ENCODE measurements around the gene RBM10.

RBM10 gene

DNA sequence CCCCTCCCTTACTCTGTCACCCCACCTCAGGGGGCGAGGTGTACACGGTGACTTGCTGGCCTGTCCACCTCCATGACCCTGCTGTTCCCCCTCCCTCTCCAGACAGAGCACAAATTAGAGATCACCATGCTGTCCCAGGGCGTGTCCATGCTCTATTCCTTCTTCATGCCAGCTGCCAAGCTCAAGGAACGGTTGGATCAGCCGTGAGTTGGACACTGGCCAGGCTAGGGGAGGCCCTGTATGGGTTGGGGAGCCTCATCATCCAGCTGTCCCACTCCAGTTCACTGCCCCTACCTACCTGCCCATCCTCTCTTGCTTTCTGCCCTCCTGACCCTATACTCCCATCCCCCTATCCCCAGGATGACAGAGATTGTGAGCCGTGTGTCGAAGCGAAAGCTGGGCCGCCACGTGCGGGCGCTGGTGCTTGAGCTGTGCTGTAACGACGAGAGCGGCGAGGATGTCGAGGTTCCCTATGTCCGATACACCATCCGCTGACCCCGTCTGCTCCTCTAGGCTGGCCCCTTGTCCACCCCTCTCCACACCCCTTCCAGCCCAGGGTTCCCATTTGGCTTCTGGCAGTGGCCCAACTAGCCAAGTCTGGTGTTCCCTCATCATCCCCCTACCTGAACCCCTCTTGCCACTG lies 69.5 kb downstream of the RBM10 start:
- no peaks in the 10 kb centered on the region for H3K9me3 ChIP-seq (ENCODE audit: insufficient read depth, low read depth, low read length)
- H3K4me1 ChIP-seq (ENCODE audit: insufficient read depth, low read length), result no peaks in the 10 kb centered on the region
- no peaks in the 10 kb centered on the region for H3K27me3 ChIP-seq (ENCODE audit: insufficient read depth, low read length)
- H3K36me3 ChIP-seq (ENCODE audit: insufficient read depth, low read length), result peaks cover 70% of the 10 kb centered on the region
- no peak overlapping the region for H3K9ac ChIP-seq (ENCODE audit: low read depth, low read length)
- H3K4me3 ChIP-seq (ENCODE audit: low read length), result no peak overlapping the region
- WGBS, result 96% methylated on average over 19 of the region's 20 CpGs
- H3K27ac ChIP-seq (ENCODE audit: low read depth, low read length), result no peak overlapping the region

DNA sequence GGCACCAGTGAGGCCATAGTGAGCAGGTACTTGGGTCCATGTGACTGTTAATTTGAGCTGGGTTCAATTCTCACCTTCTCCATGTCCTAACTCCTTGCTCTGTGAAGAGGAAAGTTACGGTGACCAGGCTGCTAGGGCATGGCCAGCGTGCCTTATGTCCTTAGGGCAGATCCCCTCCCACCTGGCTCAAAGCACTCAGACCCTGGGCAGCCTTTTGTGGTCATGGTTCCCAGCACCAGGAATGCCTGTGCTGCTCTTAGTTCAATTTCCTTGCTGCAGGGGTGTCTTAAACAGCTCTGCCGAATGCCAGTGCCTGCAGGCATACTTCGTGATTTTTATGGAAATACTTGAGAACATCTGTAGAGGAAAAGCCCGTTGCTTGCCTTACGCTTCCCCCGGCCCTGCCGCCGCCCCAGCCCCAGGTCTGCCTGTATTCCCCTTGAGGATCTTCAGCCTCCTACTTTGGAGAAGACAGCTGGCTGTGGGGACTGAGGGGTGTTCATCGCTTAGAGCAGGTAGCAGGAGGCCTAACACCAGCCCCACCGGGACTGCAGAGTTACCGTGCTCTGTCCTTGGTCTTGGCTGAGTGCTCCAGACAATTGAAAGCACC lies 70.4 kb downstream of the RBM10 start:
- Histone ChIP-seq H3K4me1 (ENCODE audit: insufficient read depth, low read length) (no peaks in the 10 kb centered on the region; the same call in 1 of the 2 replicates), H3K27ac (ENCODE audit: low read depth, low read length) (no peak overlapping the region), H3K27me3 (ENCODE audit: insufficient read depth, low read length) (no peaks in the 10 kb centered on the region), H3K4me3 (ENCODE audit: low read length) (no peak overlapping the region), H3K36me3 (ENCODE audit: insufficient read depth, low read length) (peaks cover 62% of the 10 kb centered on the region), H3K9ac (ENCODE audit: low read depth, low read length) (no peak overlapping the region), H3K9me3 (ENCODE audit: insufficient read depth, low read depth, low read length) (no peaks in the 10 kb centered on the region)
- WGBS, result 91% methylated on average over 12 of the region's 12 CpGs

DNA sequence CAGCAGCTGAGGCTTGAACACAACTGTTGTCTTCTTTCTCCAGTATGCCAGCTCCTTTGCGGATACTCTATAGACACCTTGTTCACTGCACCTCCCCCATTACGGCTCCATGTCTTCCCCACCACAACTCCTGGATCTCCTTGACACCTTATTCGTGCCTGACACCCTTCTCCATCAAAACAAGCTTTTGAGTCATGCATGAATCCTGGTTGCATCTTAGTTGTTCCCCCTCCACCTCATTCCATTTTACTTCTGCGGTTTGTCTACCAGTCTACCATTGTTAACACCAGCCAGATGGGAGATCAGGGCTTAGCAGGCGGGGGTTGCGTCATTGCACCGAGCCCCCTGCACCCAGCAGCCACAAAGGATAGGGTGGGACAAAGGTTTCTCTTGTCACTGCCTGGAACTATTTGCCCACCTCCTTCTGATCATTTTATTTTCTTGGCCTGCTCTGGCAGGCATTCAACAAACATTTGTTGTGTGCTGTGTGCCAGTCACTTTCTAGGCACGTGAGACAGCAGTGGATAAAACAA lies 71.4 kb downstream of the RBM10 start:
- WGBS, result 83% methylated on average over 8 of the region's 8 CpGs
- no peak overlapping the region for H3K9ac ChIP-seq (ENCODE audit: low read depth, low read length)

DNA sequence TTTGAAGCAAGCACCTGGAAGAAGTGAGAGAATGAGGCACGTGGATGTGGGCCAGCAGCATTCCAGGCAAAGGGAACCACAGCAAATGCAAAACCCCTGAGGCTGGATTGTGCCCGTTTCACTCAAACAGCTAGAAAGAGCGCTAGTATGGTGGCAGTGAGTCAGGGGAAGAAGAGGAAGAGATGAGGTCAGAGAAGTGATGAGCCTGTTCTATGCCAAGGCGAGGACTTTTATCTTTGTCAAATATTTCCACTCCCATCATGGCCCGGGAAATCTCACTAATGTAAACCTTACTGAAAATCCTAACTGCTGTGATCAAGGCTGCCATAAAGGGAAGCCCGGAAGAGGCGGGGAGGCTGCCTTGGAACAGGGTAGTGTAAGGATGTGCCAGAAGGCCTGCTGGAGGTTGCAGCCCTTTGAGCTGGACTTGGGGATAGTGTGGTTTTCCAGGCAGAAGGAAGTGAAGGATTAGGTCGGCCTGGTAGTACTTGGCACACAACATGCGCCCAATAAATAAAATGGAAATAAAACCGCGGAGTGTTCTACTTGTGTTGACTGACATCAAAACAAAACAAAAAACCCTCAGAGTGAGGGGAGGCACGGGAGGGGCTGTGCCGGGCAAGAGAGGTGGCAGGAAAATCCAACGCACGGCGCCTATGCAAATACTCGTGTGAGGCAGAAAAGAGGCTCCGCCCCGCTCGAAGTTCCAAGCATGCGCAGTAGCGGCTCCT lies 72.3 kb downstream of the RBM10 start:
- Histone ChIP-seq H3K9me3 (ENCODE audit: insufficient read depth, low read depth, low read length) (no peaks in the 10 kb centered on the region), H3K36me3 (ENCODE audit: insufficient read depth, low read length) (peaks cover 51% of the 10 kb centered on the region), H3K27ac (ENCODE audit: low read depth, low read length) (peak overlapping the region; percentile 83), H3K9ac (ENCODE audit: low read depth, low read length) (peak overlapping the region; percentile 74), H3K27me3 (ENCODE audit: insufficient read depth, low read length) (no peaks in the 10 kb centered on the region), H3K4me1 (ENCODE audit: insufficient read depth, low read length) (no peaks in the 10 kb centered on the region; the same call in 1 of the 2 replicates), H3K4me3 (ENCODE audit: low read length) (peak overlapping the region; percentile 53)
- WGBS, result 13% methylated on average over 17 of the region's 22 CpGs

More for the DNA sequence above, 71.4 kb downstream of the RBM10 start:
- no peaks in the 10 kb centered on the region; the same call in 1 of the 2 replicates for H3K4me1 ChIP-seq (ENCODE audit: insufficient read depth, low read length)
- H3K27me3 ChIP-seq (ENCODE audit: insufficient read depth, low read length), result no peaks in the 10 kb centered on the region
- peaks cover 56% of the 10 kb centered on the region for H3K36me3 ChIP-seq (ENCODE audit: insufficient read depth, low read length)
- H3K4me3 ChIP-seq (ENCODE audit: low read length), result no peak overlapping the region; the same call in 1 of the 2 replicates
- H3K27ac ChIP-seq (ENCODE audit: low read depth, low read length), result peak overlapping the region; percentile 83; the same call in 1 of the 2 replicates
- no peaks in the 10 kb centered on the region for H3K9me3 ChIP-seq (ENCODE audit: insufficient read depth, low read depth, low read length)

DNA sequence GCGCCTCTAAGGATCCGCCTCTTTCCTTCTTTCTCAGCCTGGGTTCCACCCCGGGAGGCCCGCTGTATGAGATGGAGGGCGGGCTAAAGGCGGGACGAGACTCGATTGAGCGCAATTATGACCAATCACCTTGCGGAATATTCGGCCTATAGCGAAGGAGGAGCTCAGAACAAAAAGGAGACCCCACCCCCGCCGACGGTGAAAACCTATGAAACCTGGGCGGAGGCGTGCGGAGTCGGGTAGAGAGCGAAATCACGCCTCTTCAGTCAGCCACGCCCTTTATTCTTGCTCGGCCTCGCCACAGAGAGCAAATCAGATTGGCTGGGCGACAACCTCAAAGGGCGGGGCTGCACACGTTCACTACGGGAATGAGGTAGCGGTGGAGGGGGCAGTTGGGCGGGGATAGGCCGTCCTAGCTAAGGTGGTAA lies 72.8 kb downstream of the RBM10 start:
- Histone ChIP-seq H3K4me3 (ENCODE audit: low read length) (peak overlapping the region; percentile 67), H3K27ac (ENCODE audit: low read depth, low read length) (peak overlapping the region; percentile 94; the same call in 1 of the 2 replicates), H3K27me3 (ENCODE audit: insufficient read depth, low read length) (no peaks in the 10 kb centered on the region), H3K9ac (ENCODE audit: low read depth, low read length) (peak overlapping the region; percentile 98), H3K9me3 (ENCODE audit: insufficient read depth, low read depth, low read length) (no peaks in the 10 kb centered on the region), H3K36me3 (ENCODE audit: insufficient read depth, low read length) (peaks cover 46% of the 10 kb centered on the region), H3K4me1 (ENCODE audit: insufficient read depth, low read length) (no peaks in the 10 kb centered on the region; the same call in 1 of the 2 replicates)
- under 1% methylated on average over 31 of the region's 31 CpGs for WGBS

DNA sequence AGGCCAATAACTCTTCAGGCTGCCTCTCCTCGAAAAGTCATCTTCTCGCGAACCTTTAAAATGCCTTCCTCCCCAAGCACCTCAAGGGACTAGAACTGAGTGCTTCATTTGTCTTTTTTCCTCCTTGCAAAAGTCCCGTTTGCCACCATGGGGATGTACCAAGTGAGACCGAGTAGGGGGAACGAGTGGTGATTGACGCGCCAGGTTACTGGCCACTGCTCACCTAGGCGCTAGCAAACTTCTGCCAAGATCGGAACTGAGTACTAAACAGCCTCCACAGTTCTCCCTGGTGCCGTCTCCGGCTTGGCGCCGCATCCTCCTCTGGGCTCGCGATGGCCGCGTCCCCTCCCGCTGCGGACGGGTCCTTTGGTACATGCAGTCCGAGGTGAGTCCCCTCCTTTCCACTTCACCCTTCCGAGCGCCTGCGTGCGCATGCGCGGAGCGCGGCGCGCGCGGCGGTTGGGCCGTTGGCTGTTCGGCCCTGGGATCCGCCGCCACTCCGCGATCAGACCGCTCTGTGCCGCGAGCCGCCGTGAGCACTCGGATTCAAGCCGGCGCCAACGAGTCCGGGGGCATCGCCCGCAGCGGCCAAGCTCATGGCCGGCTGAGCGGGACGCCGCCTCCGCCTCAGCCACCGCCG lies 73.4 kb downstream of the RBM10 start, which contains the start of gene CDK16:
Gene CDK16 (plus strand): TSS at position 402 of the 640 bp plus-strand sequence. CDS start 4,877 bp downstream, outside the sequence.
- under 1% methylated on average over 59 of the region's 61 CpGs for WGBS
- Histone ChIP-seq H3K4me1 (ENCODE audit: insufficient read depth, low read length) (no peaks in the 10 kb centered on the region; the same call in 1 of the 2 replicates), H3K9me3 (ENCODE audit: insufficient read depth, low read depth, low read length) (no peaks in the 10 kb centered on the region), H3K9ac (ENCODE audit: low read depth, low read length) (peak within 1 kb of the TSS; percentile 98), H3K4me3 (ENCODE audit: low read length) (peak within 1 kb of the TSS; percentile 67), H3K27ac (ENCODE audit: low read depth, low read length) (peak within 1 kb of the TSS; percentile 94), H3K27me3 (ENCODE audit: insufficient read depth, low read length) (no peaks in the 10 kb centered on the region), H3K36me3 (ENCODE audit: insufficient read depth, low read length) (peaks cover 46% of the 10 kb centered on the region)

DNA sequence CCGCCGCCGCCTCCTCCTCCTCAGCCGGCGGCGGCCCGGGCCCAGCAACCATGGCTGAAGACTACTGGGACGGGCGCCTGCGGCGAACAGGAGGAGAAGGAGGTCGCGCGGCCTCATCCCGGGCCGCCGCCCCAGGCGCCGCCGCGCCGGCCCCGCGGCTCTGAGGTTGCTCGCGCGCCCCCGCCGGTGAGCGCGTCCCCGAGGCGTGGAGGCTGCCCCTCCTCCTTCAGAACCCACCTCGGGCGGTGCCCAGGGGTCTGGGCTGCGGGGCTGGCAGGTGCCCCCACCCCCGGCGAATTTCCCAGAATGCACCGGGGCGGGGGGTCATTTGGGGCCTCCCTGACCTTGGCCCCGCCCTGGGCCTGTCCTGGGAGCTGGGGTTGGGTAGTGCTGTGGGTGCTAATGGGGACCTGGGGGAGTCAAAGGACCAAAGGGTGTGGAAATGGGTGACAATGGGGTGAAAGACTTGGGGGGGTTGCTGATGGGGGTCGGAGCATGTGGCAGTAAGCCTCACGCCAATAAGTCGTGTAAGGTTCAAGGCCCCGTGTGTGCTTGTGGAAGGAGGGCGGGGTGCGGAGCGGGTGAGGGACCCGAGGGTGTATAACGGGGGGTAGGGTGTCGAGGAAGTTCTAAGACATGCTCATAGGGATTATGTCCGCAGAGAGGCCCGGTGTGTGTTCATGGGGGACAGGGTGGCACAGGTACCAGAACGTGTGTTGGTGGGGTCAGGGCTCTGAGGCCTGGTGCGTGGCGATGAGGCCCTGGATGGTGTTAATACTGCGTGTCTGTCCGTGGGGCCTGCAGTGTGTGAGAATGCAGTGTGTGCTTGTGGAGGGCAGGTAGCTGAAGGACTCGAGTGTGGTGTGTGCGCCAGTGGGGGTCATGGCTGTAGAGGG lies 74.1 kb downstream of the RBM10 start:
- peak overlapping the region; percentile 98 for H3K9ac ChIP-seq (ENCODE audit: low read depth, low read length)
- H3K36me3 ChIP-seq (ENCODE audit: insufficient read depth, low read length), result peaks cover 48% of the 10 kb centered on the region
- H3K27ac ChIP-seq (ENCODE audit: low read depth, low read length), result peak overlapping the region; percentile 94; the same call in 1 of the 2 replicates
- H3K9me3 ChIP-seq (ENCODE audit: insufficient read depth, low read depth, low read length), result no peaks in the 10 kb centered on the region
- no peaks in the 10 kb centered on the region for H3K27me3 ChIP-seq (ENCODE audit: insufficient read depth, low read length)
- H3K4me1 ChIP-seq (ENCODE audit: insufficient read depth, low read length), result no peaks in the 10 kb centered on the region; the same call in 1 of the 2 replicates
- H3K4me3 ChIP-seq (ENCODE audit: low read length), result peak overlapping the region; percentile 67
- WGBS, result 3% methylated on average over 60 of the region's 60 CpGs

DNA sequence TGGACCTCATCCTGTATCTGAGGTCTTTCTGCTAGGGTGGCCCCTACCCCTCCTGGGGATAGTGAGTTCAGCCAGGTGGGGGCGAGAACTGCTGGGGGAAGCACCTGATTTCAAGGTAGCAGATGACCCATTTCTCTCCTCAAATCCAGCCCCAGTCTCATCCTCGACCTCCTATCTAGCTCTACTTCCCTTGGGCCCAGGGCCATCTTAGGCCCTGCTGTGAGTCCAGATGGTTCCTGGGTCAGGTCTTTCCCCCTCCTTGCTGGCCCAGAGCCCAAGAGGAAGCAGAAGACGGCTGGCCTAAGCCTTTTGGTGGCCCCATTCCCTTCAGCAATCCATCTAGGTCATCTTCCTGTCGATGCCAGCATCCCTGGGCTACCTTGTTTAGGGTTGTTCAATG lies 76.7 kb downstream of the RBM10 start:
- Histone ChIP-seq H3K9ac (ENCODE audit: low read depth, low read length) (no peak overlapping the region), H3K36me3 (ENCODE audit: insufficient read depth, low read length) (peaks cover 48% of the 10 kb centered on the region), H3K27ac (ENCODE audit: low read depth, low read length) (no peak overlapping the region), H3K4me1 (ENCODE audit: insufficient read depth, low read length) (no peaks in the 10 kb centered on the region; the same call in 1 of the 2 replicates), H3K9me3 (ENCODE audit: insufficient read depth, low read depth, low read length) (no peaks in the 10 kb centered on the region), H3K4me3 (ENCODE audit: low read length) (no peak overlapping the region), H3K27me3 (ENCODE audit: insufficient read depth, low read length) (no peaks in the 10 kb centered on the region)
- WGBS, result 97% methylated on average over 4 of the region's 4 CpGs

DNA sequence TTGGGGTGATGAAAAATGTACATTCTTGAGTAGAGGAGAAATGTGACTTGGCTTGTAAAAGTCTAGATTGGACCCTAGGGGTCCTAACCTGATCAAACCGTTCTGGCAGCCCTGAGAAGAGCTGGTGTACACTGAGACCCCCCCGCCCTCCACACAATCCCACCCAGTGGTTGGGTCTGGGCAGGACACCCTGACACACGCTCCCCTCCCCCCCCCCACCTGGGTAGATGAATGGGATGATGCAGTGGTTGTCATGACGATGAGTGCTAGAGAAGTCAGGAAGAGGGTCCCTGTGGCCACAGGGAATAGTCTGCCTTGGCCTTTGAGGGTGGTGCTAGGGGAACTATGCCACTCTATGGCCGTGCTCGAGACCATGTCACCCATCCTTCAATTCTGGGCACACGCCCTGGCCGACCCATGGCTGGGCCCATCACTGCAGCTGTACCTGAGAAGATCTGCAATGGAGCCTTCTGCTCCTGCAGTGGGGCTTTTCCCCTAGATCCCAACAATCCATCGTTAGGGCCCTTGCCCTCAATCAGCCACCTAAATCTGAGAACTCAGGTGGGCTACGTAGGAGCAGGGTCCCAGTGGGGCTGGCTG lies 77.8 kb downstream of the RBM10 start:
- 93% methylated on average over 7 of the region's 10 CpGs for WGBS

More for the DNA sequence above, 77.8 kb downstream of the RBM10 start:
- no peak overlapping the region for H3K9ac ChIP-seq (ENCODE audit: low read depth, low read length)
- peaks cover 59% of the 10 kb centered on the region for H3K36me3 ChIP-seq (ENCODE audit: insufficient read depth, low read length)
- no peak overlapping the region for H3K27ac ChIP-seq (ENCODE audit: low read depth, low read length)
- no peaks in the 10 kb centered on the region for H3K9me3 ChIP-seq (ENCODE audit: insufficient read depth, low read depth, low read length)
- H3K4me1 ChIP-seq (ENCODE audit: insufficient read depth, low read length), result no peaks in the 10 kb centered on the region; the same call in 1 of the 2 replicates
- no peaks in the 10 kb centered on the region for H3K27me3 ChIP-seq (ENCODE audit: insufficient read depth, low read length)
- H3K4me3 ChIP-seq (ENCODE audit: low read length), result no peak overlapping the region
